ENCODE data around the gene SIPA1L3.
"Not testable (repeated sequence)": the region's sequence is repeated elsewhere in the genome, so short reads cannot be mapped to it uniquely, and the experiment has no call there.

DNA sequence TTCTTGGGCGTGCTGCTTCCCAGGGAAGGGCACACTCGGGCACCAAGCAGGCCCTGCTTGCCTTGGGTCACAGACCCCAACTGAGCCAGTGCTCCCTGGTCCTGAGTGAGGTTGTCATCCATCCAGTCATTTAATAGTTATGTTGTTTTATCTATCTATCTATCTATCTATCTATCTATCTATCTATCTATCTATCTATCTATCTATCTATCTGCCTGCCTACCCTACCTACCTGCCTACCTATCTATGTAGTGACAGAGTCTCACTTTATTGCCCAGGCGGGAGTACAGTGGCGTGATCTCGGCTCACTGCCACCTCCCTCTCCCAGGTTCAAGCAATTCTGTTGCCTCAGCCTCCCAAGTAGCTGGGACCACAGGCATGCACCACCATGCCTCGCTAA is 164.0 kb downstream of the SIPA1L3 start:
- not testable (repeated sequence) for TF ChIP-seq CTCF, POLR2A (IDR thresholded peaks at IDR 0.05)
